Limb (tissue), 2 donors: ENCODE measurements around the gene ALDH1L1.

ENCODE experiments used
- DNase-seq, 2 donors: peaks; one replicate each; pipeline ENCODE4 v3.0.0-alpha.2; 2016; ENCODE audit errors: extremely low spot score in 2 of 2

Gene ALDH1L1

DNA sequence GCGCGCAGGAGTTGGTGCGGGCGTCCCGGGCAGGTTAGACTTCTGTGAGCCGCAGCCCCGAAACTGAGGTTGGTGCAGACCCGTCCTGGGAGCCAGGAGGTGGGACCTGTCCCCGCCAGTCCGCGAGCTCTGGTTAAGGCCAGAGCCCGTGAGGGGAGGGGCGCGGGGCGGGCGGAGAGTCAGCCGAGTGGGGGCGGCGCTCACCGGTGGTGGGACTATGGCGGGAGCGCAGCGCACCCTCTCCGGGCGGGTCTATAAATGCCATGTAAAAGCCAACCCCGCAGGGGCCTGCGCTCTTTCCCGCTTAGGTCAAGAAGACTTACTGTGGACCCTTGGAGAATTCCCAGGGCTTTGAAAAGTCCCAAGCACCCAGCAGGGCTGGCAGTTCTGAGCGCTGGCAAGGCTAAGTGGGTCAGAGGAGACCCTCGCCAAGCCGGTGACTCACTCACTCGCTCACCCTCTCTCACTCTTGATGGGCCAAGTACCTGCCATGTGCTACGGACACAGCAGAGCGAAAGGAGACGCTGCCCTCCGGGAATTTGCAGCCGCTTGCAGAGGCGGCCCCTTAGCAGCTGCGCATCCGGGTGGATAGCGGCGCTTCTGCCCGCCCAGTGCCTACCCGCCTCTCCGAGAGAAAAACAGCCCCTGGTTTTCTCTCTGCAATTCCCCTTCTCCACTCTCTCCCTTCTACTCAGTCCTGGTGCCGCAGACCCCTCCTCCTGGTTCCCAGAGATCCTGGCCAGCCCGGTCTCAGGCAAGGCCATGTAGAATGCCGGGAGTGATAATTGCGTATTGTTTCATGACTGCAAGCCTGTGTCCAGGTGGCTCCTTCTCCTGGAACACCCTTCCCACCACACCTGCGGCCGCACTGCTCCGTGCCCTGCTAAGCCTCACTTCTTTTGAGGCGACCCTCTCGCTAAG lies at the start of gene ALDH1L1:
Gene ALDH1L1, minus strand, starts transcription at position 110 of the 921 bp plus-strand sequence. CDS start 19,607 bp downstream, outside the sequence.
- peak in 1 of 2 donors; percentile 73 for DNase-seq

DNA sequence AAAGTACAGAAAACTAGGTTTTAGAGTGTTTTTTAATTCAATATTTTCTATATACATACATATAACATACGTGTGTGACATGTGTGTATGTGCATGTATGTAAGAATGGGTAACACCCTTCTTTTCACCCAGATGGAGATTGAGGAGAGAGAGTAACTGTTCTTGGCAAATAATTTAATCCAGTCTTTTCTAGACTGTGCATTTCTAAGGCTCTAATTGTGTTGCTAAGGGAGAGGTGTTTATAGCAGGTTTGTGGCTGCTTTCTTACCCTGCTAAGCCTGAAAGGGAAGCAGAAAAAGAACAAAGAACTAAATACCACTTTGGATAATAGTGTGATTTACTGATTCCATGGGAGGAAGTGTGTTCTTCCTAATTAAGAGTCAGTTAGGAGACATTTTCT lies 46.0 kb upstream of the ALDH1L1 start:
- DNase-seq: no peak

DNA sequence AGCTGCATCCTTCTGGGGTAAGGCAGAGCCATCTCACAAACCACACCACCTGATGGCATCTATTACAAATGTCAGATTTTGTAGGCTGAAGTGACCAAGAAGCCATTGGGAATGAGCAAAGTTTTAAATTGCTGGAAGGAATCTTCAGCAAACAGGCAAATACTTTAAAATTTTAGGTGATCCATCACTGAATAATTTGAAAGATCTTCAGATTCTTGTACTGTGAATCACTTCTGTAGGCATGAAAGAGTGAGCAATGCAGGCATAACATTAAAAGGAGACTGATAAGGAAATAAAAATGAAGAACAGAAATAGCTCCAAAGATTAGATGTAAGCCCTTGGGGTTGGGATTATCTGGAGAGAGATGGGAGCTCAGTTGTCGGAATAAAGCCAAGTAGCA lies 36.0 kb upstream of the ALDH1L1 start:
- no peak for DNase-seq

DNA sequence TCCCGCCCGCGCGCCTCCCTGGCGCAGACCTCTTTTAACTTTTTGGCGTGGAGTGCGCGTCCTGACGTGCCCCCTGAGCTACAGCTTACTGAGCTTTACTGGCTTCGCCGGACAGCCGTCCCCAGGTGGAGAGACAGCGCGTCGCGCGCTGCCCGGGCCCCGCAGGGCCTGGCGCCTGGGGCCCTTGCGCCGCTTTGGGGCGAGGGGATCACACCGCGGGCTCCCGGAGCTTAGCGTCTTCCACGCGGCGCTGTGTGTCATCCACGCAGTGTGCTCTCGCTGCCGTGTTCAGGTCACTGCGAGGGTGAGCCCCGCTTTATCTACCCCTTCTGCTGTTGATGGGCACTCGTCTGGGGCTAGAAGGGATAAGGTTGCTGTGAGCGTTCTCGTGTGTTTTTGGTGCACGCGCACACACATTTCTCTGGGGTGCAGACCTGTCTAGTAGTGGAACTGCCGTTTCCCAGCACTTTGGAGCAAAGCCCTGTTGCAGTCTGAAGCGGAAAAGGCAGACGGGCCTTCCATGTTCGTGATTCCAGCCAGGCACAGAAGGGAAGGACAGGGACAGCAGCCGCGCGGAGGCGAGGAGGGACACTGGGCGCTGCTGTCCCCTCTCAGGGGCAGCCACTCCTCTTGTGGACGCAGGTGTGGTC lies 33.1 kb upstream of the ALDH1L1 start:
- DNase-seq: peak in 1 of 2 donors; percentile 10

DNA sequence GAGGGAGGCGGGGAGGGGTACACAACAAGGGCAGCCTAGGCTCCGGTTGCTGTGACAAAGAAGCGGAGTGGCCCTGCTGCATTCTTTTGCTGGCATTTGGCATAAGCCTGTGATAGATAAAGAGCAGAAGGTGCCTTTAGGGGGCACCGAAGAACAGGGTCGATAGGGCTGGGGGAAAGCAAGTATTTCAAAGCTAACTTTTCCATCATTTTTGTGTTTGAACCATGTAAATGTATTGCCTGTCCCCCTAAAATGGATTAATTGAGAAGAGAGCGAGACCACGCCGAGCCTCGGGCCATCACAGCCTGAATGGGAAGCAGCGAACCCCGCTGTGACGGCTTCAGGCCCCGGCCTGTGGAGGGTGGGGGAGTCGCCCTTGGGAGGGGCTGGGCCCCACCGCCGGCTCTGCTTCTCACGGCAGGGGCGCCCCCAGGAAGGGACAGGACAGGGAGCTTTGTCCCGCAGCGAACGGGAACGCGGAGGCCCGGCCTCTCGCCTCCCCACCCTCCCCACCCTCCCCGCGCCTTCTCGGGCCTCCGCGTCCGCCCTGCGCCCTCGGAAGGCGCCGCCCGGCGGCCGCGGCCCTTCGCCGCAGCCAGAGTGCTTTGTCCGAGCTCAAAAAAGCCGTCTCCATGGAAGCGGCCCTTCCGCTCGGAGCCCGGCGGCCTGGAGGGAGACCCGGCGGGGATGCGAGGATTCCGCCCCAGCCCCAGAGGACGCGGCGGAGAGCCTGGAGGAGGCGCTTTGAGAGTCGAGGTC lies 32.4 kb upstream of the ALDH1L1 start:
- peak; percentile 33 to 79 for DNase-seq

DNA sequence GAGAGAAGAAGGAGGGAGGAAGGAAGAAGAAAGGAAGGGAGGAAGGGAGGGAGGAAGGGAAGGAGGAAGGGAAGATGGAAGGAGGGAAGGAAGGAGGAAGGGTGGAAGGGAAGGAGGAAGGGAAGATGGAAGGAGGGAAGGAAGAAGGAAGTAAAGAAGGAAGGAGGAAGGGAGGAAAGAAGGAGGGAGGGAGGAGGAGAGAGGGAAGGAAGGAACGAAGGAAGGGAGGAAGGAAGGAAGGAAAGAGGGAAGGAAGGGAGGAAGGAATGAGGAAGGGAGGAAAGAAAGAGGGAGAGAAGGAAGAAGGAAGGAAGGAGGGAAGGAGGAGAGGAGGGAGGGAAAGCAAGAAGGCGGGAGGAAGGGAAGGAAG lies 31.8 kb upstream of the ALDH1L1 start:
- no peak for DNase-seq

DNA sequence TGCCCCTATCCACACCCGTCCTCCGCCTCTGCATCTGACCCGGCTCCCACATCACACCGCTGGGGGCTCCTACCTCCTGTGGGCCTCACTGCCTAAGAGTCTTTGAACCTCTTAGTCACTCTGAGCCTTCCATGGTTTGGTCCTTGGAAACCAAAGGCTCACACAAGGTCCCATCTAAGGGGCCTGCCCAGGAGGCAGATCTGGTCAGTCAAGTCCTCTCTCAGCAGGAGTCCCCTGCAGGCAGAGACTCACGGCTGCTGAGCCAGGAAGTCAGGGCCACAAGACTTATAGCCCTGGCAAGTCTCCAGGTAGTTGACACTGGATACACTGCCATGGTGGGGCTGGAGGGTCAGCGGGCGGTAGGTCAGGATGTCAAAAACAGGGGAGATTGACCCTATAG lies 31.2 kb upstream of the ALDH1L1 start:
- DNase-seq: no peak

DNA sequence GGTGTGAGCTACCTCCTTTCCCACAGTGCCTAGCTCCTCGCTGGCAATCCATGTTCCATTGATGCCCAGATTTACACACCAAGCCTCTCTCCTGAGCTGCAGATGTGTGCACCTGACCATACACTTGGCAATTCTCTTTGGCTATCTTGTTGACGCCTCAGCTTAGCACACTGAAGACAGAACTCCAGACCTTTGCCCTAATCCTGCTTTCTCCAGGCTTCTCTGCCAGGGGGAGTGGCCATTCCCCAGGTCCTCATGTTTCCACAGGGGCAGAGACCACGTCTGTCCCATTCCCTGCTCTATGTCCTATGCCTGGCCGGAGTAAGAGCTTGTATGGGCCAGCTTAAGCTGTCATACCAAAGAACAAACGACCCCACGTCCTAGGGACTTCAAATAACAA lies 30.2 kb upstream of the ALDH1L1 start:
- no peak for DNase-seq

DNA sequence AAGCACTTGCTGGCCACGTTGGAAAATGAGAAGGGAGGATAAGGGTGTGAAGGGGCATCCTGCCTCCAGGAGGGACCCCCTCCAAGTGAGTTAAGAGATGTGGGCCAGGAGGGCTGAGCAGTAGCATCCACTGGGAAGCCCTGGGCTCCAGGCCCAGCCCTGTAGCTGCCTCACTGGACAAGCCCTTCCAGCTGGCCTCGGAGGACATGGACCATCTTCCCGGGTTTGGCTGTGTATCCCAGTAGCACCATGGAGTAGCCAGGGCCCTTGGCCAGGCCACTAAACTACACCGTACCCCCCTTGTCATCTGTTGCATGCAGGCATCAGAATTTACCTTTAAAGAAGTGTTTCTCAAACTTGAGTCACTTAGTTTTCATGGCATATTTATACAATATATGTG lies 29.4 kb upstream of the ALDH1L1 start:
- DNase-seq: no peak

DNA sequence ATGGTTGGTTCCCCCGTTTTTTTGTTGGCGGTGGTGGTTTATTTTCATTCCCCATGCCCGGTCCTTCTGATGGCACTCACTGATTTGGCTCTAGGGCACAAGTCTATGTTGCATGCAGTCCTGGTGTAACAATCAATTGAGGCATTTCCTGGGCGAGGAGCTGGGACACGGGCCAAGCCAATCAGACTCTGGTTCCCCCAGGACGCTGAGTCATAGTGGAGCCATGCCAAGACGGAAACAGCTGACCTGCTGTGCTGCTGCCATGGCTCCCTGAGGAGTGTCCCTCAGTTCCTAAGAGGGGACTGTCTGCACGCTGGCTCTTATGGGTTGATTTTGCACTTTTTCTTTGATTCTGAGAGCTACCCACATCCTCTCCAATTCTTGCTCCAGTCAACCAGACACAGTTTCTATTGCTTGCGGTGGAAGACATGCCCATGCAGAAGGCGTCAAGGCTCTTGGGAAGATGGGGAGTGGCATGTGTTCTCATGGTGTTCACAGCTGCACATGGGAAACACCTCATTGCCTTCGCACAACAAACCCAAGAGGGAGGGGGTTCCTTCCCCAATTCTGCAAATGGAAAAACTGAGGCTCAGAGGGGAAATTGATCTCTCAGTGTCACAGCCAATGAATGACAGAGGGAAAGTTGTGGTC lies 28.3 kb upstream of the ALDH1L1 start:
- DNase-seq: peak in 1 of 2 donors; percentile 64

DNA sequence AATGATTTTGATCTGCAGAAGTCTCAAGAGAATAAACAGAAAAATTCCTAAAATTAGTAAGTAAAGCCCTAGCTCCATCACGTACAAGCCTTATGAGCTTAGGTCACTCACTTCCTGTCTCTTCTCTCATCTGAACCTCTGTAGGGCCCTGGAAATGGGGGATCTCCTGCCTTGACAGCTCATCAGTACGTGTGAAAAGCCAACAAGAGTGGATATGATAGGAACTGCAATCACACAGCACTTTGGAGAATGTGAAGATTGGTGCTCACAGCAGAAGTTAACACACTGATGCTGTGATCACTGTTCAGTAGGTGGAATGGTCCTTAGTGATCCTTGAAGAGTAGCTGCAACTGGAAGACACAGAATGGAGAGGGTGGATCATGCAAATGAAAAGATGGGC lies 27.8 kb upstream of the ALDH1L1 start:
- DNase-seq: no peak

DNA sequence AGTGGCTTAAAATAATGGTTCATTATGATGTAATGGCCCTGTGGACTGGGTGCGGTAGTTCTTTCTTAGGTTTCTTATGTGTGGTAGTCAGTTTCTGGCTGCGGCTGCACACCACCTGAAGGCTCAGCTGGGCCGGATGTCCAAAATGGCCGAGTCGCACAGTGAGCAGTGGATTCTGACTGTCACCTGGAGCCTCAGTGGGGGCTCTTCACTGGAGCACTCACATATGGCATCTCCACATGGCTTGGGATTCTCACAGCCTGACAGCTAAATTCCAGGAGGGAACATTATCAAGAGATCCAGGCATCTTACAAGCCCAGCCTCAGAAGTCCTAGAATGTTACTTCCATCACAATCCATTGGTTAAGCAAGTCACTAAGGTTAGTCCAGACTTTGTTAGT lies 26.8 kb upstream of the ALDH1L1 start:
- no peak for DNase-seq

DNA sequence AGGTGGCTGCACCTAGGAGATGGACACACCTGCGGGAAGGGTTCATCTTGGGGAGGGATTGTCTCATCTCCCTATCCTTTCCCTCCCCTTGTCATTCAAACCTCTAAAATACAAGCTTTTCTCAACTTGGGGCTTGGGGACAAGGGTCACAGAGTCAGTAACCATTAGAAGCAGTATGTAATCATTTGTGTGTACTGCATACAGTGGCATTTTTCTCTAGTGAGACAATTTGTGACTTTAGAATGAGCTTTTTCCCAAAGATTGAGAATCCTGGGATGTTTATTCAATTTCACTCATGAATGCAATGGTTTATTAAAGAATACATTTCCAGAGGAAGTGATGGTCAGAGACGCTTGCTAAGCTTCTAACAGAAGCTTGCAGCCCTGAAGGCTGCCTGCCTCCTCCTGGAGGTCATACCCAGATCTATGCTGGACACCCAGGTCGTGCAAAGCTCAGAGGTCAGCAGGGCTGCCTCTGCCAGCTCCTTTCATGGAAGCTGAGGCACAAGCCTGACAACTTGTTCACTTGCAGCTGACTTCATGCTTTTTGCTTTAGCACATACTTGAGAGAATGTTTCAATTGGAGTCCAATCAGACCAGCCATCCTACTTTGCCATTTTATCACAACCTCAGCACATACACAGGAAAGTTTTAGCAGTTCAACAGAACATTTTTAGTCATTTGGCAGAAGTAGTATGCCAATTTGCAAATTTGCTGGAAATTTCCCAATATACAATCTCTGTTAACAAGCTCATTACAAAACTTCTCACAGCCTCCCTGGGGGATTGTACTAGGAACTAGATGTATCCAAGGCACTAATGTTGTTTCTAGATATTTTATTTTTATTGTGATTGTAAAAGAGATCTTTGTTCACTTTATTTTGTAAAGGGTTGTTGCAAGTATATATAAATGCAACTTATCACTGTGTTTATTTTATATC lies 25.6 kb upstream of the ALDH1L1 start:
- no peak for DNase-seq

DNA sequence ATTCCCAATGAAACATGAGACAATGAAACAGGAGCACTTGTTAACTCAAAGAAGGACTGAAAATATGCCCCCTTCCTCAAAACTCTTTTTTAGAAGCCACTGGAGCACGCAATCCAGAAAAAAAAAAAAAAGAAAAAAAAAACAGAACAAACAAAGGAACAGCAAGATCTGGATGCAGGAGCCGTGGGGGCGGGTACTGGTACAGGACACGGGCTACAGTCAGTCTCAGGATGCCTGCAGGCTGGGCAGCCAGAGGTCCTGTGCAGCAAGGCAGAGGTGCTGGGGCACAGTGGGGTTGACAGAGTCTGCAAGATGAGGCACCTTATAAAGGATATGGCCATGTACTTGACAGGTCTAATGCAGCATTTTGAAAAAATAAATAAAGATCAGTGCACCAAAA lies 22.3 kb upstream of the ALDH1L1 start:
- DNase-seq: no peak

DNA sequence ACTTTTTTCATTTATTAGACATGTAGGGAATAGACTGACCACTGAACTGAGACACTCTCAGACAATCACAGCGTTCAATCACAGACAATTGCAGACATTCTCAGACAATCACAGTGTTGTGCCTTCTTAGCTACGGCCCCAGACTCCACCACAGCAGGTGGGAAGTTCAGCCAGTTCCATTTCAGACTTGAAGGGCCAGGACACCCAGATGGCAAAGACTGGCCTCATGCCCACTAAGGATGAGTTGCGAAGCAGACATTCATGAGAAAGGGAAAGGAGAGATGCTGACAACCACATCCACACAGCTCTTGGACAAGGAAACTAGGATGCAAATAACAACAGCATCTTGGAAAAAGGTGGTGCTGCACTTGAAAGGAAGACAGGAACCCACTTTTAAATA lies 21.9 kb upstream of the ALDH1L1 start:
- no peak for DNase-seq

DNA sequence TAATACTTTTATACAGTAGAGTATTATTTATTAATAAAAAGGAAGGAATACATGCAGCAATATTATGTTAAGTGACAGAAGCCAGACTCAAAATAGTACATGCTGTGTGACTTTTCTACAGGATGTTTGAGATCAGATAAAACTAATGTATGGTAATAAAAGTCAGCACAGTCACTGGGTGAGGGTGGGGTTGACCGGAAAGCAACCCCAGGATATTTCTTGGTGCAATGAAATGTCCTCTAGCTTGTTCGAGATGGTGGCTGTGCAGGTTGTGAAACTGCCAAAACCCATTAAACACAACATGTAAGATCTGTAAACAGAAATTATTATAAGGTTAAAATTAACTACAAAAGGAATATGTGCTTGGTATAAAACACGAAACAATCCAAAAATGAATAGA lies 20.8 kb upstream of the ALDH1L1 start:
- no peak for DNase-seq

DNA sequence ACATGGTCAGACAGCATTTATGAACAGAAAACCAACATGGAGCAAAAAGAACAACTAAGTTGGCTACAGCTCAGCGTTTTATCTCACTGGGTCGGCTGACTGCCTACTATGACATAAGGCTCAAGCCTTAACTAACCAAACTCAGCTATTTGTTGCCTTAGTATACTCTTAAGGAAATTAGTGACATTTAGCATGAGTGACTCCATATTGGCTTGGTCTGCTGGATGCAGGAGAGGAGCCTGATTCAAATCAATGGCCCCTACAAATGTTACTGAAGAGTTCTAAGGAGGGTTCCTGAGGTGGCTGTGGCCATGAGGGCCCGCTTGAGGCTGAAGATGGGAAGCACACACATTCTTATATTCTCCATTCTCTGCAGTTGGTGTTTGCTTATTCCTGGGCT lies 20.1 kb upstream of the ALDH1L1 start:
- no peak for DNase-seq

DNA sequence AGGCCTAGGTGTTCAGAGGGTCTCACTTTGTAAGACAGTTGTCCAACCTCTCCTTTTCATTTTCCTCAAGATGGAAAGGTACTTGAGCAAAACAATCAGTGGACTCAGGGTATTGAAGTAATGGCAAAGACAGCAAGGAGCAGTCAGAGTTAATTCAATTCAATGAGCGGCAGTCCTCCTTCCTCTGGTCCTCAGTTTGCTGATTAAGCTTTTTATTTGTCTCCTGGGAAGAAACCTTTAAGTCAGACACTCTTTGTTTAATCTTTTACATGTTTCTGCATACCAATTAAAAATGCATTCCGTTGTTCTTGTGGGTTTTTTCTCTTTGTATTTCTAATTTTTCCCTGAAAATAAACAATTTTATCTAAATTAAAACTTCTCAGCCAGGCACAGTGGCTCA lies 18.9 kb upstream of the ALDH1L1 start:
- DNase-seq: no peak

DNA sequence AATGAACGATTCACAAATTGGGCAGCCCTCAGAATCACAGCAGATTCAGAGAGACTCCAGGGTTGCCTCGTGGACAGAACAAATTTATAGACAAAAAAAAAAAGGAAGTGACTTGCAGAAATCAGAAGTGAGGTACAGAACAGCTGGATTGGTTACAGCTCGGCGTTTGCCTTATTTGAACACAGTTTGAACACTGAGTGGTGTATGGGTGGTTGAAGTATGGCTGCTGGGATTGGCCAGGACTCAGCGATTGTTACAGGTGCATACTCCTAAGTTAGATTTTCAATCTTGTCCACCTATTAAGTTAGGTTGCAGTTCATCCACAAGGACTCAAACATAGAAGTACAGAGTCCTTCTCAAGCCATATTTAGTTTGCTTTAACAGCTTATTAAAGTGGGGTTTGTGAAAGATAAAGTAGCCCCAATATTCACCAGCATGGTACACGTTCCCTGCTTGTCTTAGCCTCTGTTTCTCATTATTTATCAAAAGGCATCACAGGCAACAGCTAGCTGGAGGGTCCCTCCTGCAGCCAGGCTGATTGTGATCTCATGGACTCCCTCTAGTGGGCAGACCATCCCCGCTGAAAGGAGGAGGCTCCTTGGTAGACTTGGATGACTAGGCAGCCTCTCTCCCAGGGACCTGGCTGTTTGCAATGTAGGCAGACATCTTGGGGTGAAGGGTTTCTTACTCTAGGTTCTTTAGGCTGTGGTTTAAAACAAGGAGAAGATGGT lies 17.6 kb upstream of the ALDH1L1 start:
- DNase-seq: peak; percentile 15 to 63

DNA sequence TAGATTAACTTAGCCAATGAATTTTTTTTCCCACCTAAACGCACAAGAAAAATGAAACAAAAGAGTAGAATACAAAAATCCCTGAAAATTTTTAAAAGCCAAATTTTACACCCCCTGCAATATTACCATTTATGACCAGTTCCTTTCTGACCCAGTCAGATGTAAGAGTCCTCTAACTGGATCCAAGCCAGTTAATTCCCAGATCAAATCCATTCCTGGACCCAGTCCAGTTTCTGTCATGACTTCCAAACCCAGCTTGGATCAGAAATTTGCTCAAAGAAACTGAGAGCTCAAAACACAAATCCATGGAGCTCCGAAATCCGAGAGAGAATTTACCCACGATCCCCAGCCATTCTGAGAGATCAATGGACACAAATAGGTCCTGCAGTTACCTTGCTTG lies 17.0 kb upstream of the ALDH1L1 start:
- DNase-seq: no peak
